ENCODE results near the gene ALDOB.
"Not testable (repeated sequence)": the region's sequence is repeated elsewhere in the genome, so short reads cannot be mapped to it uniquely, and the experiment has no call there.

The ALDOB gene

DNA sequence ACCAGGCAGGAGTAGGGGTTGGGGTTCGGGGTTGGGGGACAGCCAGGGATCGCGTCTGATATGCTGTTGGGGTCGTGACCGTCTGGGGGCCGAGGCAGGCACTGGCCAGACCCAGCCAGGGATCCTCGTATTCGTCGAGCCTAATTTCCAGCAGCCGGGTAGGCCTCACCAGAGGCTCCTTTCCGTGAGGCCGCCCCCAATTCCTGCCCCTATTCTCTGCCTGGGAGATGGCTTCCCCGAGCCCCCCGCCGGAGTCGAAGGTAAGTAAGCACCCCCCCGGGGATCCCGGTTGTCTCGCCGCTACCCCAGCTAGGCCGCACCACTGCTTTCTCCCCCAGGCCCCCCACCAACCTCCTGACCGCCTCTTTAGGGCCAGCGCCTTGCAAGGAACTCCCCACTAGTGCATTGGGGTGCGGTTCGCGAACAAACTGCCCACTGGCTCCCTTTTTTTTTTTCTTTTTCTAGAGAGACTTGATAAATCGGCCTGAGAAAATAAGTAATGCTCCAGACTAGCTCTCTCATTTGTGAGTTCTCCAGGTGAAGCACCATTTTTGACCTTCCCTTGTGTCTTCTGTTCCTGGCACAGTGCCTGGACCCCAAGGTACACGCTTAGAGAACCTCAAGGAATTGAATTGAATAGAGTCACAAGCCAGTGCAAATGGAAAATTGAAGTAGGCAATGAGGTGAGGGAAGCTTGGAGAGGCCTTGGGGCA lies 36.5 kb downstream of the ALDOB start:
- peaks cover 42 to 43% of the 10 kb centered on the region in 2 donors for H3K36me3 ChIP-seq (ENCODE audit: control insufficient read depth in 1 of 2, insufficient read depth in 2 of 2, low read length in 2 of 2)
- no peaks in the 10 kb centered on the region for H3K27me3 ChIP-seq (ENCODE audit: low read depth, low read length)
- peaks cover 10 to 26% of the 10 kb centered on the region in 2 donors for H3K4me1 ChIP-seq (ENCODE audit: control insufficient read depth in 1 of 2, insufficient read depth in 2 of 2, low read length in 2 of 2)
- H3K27ac ChIP-seq (ENCODE audit: low read length), result peak overlapping the region; percentile 96
- H3K9me3 ChIP-seq (ENCODE audit: control insufficient read depth in 1 of 2, low read length in 2 of 2), result peaks cover 7 to 12% of the 10 kb centered on the region in 2 donors
- H3K4me3 ChIP-seq (ENCODE audit: low read depth in 1 of 2, low read length in 2 of 2), result peak overlapping the region; percentile 80 to 93

DNA sequence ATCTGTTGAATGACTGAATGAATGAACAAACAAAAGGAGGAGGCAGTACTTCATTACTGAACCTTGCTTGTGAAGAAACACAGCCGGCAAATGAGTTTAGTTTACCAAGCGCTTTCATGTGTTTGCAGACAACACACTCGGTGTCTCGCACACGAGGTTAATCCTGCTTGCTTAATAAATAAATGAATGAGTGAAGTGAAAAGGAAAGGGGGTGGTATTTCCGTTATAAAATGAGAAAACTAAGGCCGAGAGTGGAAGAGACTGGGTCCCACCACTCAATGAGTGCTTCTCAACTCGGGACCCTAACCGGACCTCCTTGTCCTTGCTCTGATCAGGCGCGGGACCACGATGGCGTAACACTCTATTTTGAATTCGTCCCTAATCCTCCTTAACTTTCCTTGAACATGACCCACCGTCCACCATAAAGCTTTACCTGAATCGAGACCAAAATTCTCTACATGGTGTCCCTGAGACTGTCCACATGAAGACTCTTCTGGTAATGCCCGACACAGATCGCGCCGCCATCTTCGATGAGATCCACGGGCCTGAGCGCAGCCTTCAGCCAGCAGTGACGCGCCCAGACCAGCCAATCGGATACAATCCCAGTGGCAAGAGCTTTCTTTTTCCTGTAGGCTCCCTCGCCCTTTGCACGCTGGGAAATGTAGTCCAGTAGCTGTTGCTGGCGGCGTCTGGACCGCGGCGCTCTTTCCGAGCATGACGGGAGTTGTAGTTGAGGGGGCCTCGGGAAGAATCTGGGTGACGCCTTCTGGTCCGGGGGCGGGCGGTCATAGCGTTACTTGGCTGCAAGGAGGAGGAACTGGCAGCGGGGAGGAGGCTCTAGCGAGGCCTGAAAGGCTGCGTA lies 37.3 kb downstream of the ALDOB start, which contains the start of the genes MRPL50 and ZNF189:
MRPL50 (minus strand) TSS at position 551 of the 862 bp plus-strand sequence; CDS start at position 525, 26 bp downstream.
ZNF189 (plus strand) TSS at position 784 of the 862 bp plus-strand sequence. CDS start 306 bp downstream, outside the sequence.
- H3K4me1 ChIP-seq (ENCODE audit: control insufficient read depth in 1 of 2, insufficient read depth in 2 of 2, low read length in 2 of 2), result peaks cover 10 to 26% of the 10 kb centered on the region in 2 donors

DNA sequence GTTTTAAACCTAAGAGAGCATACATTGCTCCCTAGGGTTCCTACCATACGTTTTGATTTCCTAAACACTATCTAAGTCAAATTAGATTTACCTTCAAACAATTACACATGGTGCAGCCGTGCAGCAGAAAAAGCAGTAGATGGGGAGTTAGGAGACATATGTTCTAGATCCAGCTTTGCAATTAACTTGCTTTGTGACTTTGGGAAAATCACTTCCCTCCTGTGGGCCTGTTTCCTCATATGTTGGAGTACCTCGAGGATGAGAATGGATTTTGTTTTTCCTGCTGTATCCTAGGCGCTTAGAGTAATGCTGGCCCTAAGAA lies 37.9 kb downstream of the ALDOB start:
- Histone ChIP-seq H3K9me3 (ENCODE audit: control insufficient read depth in 1 of 2, low read length in 2 of 2) (no peaks in the 10 kb centered on the region), H3K27ac (ENCODE audit: low read length) (peak overlapping the region; percentile 92), H3K4me1 (ENCODE audit: control insufficient read depth in 1 of 2, insufficient read depth in 2 of 2, low read length in 2 of 2) (peaks cover 10 to 26% of the 10 kb centered on the region in 2 donors), H3K27me3 (ENCODE audit: low read depth, low read length) (no peaks in the 10 kb centered on the region), H3K4me3 (ENCODE audit: low read depth in 1 of 2, low read length in 2 of 2) (peak overlapping the region; percentile 80 to 83), H3K36me3 (ENCODE audit: control insufficient read depth in 1 of 2, insufficient read depth in 2 of 2, low read length in 2 of 2) (peaks cover 28 to 34% of the 10 kb centered on the region in 2 donors)

More for the DNA sequence above, 37.3 kb downstream of the ALDOB start, which contains the start of the genes MRPL50 and ZNF189:
- H3K27ac ChIP-seq (ENCODE audit: low read length), result peak within 1 kb of the TSS; percentile 96
- peak within 1 kb of the TSS; percentile 80 to 93 for H3K4me3 ChIP-seq (ENCODE audit: low read depth in 1 of 2, low read length in 2 of 2)
- H3K9me3 ChIP-seq (ENCODE audit: control insufficient read depth in 1 of 2, low read length in 2 of 2), result peaks cover 0 to 4% of the 10 kb centered on the region in 2 donors
- H3K27me3 ChIP-seq (ENCODE audit: low read depth, low read length), result no peaks in the 10 kb centered on the region
- peaks cover 34 to 40% of the 10 kb centered on the region in 2 donors for H3K36me3 ChIP-seq (ENCODE audit: control insufficient read depth in 1 of 2, insufficient read depth in 2 of 2, low read length in 2 of 2)

DNA sequence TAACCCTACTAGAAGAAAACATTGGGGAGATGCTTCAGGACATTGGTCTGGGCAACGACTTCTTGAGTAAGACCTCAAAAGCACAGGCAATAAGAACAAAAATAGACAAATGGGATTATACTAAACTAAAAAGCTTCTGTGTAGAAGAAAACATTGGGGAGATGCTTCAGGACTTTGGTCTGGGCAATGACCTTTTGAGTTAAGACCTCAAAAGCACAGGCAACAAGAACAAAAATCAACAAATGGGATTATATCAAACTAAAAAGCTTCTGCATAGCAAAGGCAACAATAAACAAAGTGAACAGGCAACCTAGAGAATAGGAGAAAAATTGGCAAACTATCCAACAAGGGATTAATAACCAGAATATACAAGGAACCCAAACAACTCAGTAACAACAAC lies 40.9 kb downstream of the ALDOB start:
- no peaks in the 10 kb centered on the region for H3K9me3 ChIP-seq (ENCODE audit: control insufficient read depth in 1 of 2, low read length in 2 of 2)
- no peak overlapping the region for H3K4me3 ChIP-seq (ENCODE audit: low read depth in 1 of 2, low read length in 2 of 2)
- H3K27me3 ChIP-seq (ENCODE audit: low read depth, low read length), result no peaks in the 10 kb centered on the region
- H3K27ac ChIP-seq (ENCODE audit: low read length), result no peak overlapping the region
- peaks cover 12 to 15% of the 10 kb centered on the region in 2 donors for H3K36me3 ChIP-seq (ENCODE audit: control insufficient read depth in 1 of 2, insufficient read depth in 2 of 2, low read length in 2 of 2)
- H3K4me1 ChIP-seq (ENCODE audit: control insufficient read depth in 1 of 2, insufficient read depth in 2 of 2, low read length in 2 of 2), result peaks cover 5 to 12% of the 10 kb centered on the region in 2 donors

DNA sequence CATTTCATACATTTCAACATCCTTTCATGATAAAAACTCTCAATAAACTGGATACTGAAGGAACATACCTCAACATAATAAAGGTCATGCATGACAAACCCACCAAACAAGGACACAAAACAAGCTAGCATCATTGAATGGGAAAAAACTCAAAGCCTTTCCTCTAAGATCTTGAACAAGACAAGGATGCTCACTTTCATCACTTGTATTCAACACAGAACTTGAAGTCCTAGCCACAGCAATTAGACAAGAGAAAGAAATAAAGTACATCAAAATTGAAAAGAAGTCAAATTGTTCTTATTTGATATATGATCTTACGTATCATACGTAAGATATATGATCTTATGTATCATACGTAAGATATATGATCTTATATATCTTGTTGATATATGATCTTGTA lies 42.4 kb downstream of the ALDOB start:
- no peaks in the 10 kb centered on the region for H3K9me3 ChIP-seq (ENCODE audit: control insufficient read depth in 1 of 2, low read length in 2 of 2)
- H3K27ac ChIP-seq (ENCODE audit: low read length), result no peak overlapping the region
- H3K4me1 ChIP-seq (ENCODE audit: control insufficient read depth in 1 of 2, insufficient read depth in 2 of 2, low read length in 2 of 2), result peaks cover 3 to 8% of the 10 kb centered on the region in 2 donors
- H3K27me3 ChIP-seq (ENCODE audit: low read depth, low read length), result no peaks in the 10 kb centered on the region
- H3K4me3 ChIP-seq (ENCODE audit: low read depth in 1 of 2, low read length in 2 of 2), result no peak overlapping the region
- peaks cover 18 to 21% of the 10 kb centered on the region in 2 donors for H3K36me3 ChIP-seq (ENCODE audit: control insufficient read depth in 1 of 2, insufficient read depth in 2 of 2, low read length in 2 of 2)

DNA sequence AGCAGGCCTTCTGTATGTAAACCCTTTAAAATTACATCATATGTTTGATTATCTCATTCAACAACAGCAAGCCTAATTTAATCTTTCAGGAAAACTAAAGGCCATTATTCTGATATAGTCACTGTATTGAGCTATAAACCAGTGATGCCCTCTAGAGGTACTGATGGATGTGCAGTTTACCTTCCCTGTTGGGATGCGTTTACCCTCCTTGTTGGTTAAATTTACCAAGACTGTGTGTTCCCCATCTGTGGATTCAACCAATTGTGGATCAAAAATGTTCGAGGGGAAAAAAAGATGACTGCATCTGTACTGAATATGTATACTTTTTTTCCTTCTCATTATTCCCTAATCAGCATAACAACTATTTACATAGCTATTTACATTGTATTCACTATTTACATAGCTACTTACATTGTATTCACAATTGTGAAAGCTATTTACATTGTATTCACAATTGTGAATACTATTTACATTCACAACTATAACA lies 47.0 kb downstream of the ALDOB start:
- no peak overlapping the region for H3K27ac ChIP-seq (ENCODE audit: low read length)

DNA sequence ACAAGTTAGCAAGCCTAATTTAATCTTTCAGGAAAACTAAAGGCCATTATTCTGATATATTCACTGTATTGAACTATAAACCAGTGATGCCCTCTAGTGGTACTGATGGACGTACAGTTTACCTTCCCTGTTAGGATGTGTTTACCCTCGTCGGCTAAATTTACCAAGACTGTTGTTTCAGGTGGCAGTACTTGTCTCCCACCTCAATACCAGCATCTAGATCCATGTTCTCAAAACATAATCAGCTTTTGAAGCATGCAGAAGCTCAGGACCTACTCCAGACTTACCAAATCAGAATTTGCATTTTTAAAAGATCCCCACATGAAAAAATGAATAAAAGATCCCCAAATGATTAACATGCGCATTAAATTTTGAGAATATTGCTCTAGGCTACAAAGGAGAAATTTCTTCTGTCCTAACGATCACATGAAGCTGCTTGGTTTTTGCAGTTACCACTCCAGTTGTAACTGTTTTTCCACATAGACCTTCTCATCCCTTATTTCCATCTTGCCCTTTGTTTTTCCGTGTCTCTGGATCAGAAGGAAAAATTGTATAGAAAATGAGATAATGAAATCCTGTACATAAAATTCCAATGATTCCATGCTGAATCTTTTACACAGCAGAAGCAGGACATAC lies 47.6 kb downstream of the ALDOB start:
- Histone ChIP-seq H3K9me3 (ENCODE audit: control insufficient read depth in 1 of 2, low read length in 2 of 2) (peaks cover 0 to 8% of the 10 kb centered on the region in 2 donors), H3K4me3 (ENCODE audit: low read depth in 1 of 2, low read length in 2 of 2) (no peak overlapping the region), H3K27ac (ENCODE audit: low read length) (no peak overlapping the region), H3K36me3 (ENCODE audit: control insufficient read depth in 1 of 2, insufficient read depth in 2 of 2, low read length in 2 of 2) (peaks cover 8 to 21% of the 10 kb centered on the region in 2 donors), H3K4me1 (ENCODE audit: control insufficient read depth in 1 of 2, insufficient read depth in 2 of 2, low read length in 2 of 2) (no peaks in the 10 kb centered on the region), H3K27me3 (ENCODE audit: low read depth, low read length) (no peaks in the 10 kb centered on the region)

More for the DNA sequence above, 47.0 kb downstream of the ALDOB start:
- Histone ChIP-seq H3K36me3 (ENCODE audit: control insufficient read depth in 1 of 2, insufficient read depth in 2 of 2, low read length in 2 of 2) (peaks cover 10 to 21% of the 10 kb centered on the region in 2 donors), H3K9me3 (ENCODE audit: control insufficient read depth in 1 of 2, low read length in 2 of 2) (peaks cover 0 to 8% of the 10 kb centered on the region in 2 donors), H3K4me1 (ENCODE audit: control insufficient read depth in 1 of 2, insufficient read depth in 2 of 2, low read length in 2 of 2) (no peaks in the 10 kb centered on the region), H3K27me3 (ENCODE audit: low read depth, low read length) (no peaks in the 10 kb centered on the region), H3K4me3 (ENCODE audit: low read depth in 1 of 2, low read length in 2 of 2) (no peak overlapping the region)

DNA sequence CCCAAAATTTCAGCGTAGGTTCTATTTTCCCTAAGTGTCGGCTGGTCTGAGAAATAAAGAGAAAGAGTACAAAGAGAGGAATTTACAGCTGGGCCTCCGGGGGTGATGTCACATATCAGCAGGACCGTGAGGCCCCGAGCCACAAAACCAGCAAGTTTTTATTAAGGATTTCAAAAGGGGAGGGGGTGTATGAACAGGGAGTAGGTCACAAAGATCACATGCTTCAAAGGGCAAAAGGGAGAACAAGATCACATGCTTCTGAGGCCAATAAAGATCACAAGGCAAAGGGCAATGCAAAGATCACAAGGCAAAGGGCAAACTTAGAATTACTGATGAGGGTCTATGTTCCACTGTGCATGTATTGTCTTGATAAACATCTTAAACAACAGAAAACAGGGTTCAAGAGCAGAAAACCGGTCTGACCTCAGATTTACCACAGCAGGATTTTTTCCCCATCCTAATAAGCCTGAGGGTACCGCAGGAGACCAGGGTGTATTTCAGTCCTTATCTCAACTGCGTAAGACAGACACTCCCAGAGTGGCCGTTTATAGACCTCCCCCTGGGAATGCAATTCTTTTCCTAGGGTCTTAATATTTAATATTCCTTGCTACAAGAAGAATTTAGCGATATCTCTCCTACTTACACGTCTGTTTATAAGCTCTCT lies 50.6 kb downstream of the ALDOB start, which contains the start of gene BAAT:
BAAT (minus strand) TSS at position 134 of the 664 bp plus-strand sequence. CDS start 13,602 bp downstream, outside the sequence.
- H3K36me3 ChIP-seq (ENCODE audit: control insufficient read depth in 1 of 2, insufficient read depth in 2 of 2, low read length in 2 of 2); H3K4me1 ChIP-seq (ENCODE audit: control insufficient read depth in 1 of 2, insufficient read depth in 2 of 2, low read length in 2 of 2); H3K27ac ChIP-seq (ENCODE audit: low read length); H3K4me3 ChIP-seq (ENCODE audit: low read depth in 1 of 2, low read length in 2 of 2); H3K27me3 ChIP-seq (ENCODE audit: low read depth, low read length); H3K9me3 ChIP-seq (ENCODE audit: control insufficient read depth in 1 of 2, low read length in 2 of 2): not testable (repeated sequence)

DNA sequence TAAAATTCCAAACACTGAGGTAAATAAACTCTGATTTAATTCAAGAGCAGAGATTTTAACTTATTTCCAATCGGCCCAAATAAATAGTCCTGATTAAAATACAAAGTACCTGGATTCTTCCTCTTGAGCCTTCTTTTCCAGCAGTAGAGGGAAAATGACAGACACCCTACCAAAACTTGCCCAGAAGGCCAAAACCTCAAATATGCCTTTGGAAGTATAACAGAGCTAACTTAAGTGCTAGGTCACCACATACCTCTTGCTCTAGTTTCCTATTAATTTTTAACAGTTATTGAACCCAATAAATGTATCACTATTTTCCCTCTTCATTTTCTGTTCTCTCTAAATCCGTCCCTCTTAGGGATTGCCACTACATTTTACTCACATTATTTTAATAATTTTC lies 52.2 kb downstream of the ALDOB start:
- Histone ChIP-seq H3K36me3 (ENCODE audit: control insufficient read depth in 1 of 2, insufficient read depth in 2 of 2, low read length in 2 of 2) (no peaks in the 10 kb centered on the region), H3K27me3 (ENCODE audit: low read depth, low read length) (no peaks in the 10 kb centered on the region), H3K4me1 (ENCODE audit: control insufficient read depth in 1 of 2, insufficient read depth in 2 of 2, low read length in 2 of 2) (no peaks in the 10 kb centered on the region), H3K27ac (ENCODE audit: low read length) (no peak overlapping the region), H3K4me3 (ENCODE audit: low read depth in 1 of 2, low read length in 2 of 2) (no peak overlapping the region), H3K9me3 (ENCODE audit: control insufficient read depth in 1 of 2, low read length in 2 of 2) (peaks cover 0 to 8% of the 10 kb centered on the region in 2 donors)

DNA sequence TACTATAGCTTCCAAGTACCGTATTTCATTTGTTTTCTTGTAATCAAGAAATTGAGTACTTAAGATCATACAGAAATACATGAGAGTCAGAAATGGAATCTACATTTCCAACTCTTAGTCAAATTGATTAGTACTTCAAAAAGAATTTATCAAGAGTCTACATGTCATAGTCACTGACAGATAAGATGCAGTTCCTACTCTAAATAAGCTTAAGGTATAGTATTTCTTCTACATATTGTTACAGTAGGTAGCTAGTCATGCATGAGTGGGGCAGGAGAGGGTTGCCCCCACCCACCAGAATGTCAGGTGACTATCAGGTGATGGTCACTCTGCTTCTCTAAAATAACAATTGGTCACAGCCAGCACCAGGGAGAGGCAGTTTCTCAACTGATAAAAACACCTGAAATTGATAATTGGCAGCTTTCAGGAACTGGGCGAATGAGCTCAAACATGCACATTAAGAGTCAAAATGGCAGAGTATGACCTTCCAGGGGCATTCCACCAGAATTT lies 53.7 kb downstream of the ALDOB start:
- Histone ChIP-seq H3K4me3 (ENCODE audit: low read depth in 1 of 2, low read length in 2 of 2) (no peak overlapping the region), H3K27me3 (ENCODE audit: low read depth, low read length) (no peaks in the 10 kb centered on the region), H3K36me3 (ENCODE audit: control insufficient read depth in 1 of 2, insufficient read depth in 2 of 2, low read length in 2 of 2) (no peaks in the 10 kb centered on the region), H3K4me1 (ENCODE audit: control insufficient read depth in 1 of 2, insufficient read depth in 2 of 2, low read length in 2 of 2) (no peaks in the 10 kb centered on the region), H3K27ac (ENCODE audit: low read length) (no peak overlapping the region), H3K9me3 (ENCODE audit: control insufficient read depth in 1 of 2, low read length in 2 of 2) (peaks cover 0 to 8% of the 10 kb centered on the region in 2 donors)
